Bone marrow (tissue), 2 donors: ENCODE results near the gene FRG2C.
"Not testable (repeated sequence)": the region's sequence is repeated elsewhere in the genome, so short reads cannot be mapped to it uniquely, and the experiment has no call there.

Source experiments
- DNase-seq, 2 donors: peaks; one replicate each; lab custom pipeline; 2025; lab: John Stamatoyannopoulos, UW

Gene FRG2C

DNA sequence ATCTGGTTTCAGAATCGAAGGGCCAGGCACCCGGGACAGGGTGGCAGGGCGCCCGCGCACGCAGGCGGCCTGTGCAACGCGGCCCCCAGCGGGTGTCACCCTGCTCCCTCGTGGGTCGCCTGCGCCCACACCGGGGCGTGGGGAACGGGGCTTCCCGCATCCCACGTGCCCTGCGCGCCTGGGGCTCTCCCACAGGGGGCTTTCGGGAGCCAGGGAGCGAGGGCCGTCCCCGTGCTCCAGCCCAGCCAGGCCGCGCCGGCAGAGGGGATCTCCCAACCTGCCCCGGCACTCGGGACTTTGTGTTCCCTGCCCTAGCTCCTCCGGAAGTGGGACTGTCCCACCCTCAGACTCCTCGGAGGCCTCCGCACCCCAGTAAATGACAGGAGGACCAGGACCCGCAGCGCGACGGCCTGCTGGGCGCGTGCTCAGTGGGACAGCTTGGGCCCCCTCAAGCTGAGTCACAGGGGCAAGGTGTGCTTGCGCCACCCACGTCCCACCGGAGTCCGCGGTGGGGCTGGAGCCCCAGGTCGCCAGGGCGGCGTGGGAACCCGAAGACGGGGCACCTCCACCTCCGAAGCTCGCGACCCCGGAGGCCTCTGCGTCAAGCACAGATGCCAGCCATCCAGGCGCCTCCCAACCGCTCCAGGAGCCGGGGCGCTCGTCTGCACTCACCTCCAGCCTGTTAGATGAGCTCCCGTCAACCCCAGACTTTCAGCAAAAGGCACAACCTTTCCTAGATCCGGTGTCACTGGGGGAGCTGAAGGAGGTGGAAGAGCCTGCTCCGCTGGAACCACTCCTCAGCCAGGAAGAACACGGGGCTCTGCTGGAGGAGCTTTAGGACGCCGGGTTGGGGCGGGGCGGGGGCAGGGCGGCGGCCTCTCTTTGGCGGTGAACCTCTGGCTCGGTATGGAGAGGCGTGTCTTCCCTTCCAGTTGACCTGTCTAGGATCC, 5.5 kb downstream of the FRG2C start:
- not testable (repeated sequence) for DNase-seq

DNA sequence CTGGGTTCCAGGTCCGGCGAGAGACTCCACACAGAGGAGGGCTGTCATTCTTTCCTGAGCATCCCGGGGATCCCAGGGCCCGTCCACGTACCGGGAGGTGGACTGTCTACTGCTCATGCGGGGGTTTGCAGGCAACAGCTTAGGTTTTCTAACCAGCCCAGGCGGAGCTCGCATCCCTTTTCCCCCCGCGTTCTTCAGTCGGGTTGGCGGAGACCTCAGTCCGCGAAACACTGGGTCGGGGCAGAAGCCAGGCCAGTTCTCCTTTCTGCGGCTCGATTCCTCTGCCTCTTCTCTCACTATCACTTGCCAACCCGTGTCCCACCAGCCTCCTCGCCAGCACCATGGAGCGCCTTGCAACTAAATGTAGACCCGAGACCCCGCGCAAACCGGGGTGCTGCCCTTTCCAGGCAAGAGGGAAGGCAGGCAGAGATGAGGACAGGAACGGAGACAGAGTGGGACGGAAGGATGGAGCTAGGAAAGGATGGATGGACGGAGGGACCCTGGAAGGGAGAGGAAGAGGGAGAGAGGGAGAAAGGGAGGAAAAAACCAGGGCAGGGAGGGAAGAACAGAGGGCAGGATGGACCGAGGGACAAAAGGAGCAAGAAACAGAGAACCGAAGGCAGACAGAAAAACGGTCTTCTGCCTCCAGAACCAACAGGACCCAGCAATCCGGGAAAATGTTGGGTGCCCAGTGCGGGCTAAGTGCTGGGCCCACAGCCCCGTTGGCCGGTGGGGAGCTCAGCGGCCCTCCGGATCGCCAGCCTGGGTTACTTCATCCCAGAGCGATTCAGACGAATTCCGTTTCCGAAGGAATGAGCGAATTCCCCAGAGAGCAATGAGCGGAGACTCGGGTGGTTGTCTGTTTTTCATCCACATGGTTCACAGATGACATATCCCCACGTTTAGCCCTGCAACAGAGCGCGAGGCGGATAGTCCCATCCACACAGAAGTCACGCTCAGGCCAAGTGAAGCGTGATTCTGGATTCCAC, 6.5 kb downstream of the FRG2C start:
- not testable (repeated sequence) for DNase-seq

DNA sequence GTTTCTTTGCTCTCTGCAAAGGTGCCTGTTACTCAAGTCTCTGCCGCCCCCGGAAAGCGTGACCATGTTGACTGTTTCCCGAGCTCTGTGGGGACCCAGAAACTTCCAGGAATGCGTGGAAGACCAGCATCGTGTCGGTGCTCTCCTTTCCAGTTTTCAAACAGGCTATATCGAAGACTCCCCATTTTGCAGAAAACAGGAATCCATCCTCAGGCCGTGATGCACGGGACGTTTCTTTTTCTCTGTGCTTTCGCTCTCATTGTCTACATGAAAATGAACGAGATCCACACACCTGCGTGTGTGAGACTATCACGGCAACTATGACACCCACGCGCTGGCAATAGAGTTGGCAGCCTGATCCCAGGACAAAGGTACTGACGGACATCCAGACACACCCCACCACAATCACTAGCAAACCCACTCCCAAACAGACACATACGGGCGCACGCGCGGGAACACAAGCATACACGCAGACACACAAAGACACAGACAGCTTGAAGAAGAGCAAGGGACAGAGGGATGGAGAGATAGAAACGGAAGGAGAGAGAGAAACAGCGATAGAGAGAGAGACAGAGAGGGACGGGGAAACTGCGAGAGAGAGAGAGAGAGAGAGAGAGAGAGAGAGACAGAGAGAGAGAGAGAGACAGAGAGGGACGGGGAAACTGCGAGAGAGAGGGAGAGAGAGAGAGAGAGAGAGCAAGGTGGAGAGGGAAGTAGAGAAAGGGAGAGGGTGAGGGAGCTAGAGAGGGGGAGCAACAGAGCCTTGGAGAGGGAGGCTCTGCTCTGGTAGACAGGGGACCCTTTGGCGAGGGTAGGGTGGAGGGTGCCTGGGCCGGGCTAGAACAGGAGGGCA, 7.4 kb downstream of the FRG2C start:
- not testable (repeated sequence) for DNase-seq

DNA sequence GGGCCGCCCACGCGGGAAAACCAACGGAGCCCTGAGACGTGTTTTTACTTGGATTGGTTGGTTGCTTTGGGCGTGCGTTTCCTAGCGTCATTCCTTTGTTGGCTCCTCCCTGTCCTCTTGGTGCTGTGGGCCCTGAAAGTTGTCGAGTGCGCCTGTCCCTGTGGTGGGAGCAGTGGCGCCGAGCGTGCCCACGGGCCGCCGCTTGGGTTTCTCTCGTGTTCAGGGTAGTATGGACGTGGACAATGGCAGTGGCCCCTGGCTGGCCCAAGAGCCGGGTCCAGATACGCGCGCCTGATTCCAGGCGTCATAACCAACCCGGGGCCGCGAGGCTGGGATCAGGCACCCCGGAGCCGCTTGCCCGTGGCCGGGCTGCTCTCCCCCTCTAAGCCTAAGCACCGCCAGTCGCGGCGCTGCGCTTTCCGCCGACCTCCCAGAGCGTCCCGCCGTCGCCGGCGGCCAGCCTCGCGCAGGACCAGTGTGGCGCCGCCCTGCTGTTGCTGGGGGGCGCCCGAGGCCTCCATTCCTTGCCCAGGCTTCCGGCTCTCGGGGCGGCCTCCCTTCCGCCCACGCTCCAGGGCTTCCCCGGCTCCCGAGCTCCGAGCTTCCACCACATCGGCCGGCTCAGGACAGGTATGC, 8.1 kb downstream of the FRG2C start:
- DNase-seq: not testable (repeated sequence)

DNA sequence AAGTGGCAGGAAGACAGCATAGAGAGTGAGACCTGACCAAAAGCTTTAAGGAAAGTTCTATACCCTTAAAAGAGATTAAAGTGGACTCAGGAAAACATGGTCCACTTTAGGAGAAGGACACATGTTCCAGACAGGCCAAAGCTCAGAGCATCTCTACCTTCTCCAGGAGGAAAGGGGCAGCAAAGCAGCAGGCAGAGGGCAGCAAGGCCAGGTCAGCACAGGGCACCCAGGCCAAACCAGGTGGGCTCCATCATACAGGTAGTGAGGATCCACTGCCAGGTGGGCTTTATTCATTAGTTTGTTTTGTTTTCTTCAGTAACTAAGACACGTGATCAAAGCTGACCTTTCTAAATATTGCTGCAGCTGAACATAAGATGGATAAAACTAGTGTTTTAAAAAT, 19.8 kb downstream of the FRG2C start:
- not testable (repeated sequence) for DNase-seq

DNA sequence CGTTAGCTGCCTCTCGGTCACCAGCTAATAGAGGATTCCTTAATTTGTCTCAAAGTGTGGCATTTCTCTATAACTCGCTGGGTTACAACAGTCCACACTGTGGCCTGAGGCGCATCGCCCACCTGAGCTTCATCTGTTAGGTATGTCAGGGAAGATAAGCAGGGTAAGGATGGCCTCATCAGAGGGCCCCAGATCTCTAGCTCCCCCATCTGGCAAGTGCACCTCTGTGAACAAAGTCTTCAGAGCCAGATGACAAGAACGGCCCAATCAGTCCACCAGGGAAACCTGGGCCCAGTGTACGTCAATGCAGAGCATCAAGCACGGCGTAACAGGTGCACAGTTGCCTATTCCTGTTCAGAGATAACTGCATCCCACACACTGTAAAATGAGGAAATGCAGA, 23.2 kb downstream of the FRG2C start:
- DNase-seq: no peak

DNA sequence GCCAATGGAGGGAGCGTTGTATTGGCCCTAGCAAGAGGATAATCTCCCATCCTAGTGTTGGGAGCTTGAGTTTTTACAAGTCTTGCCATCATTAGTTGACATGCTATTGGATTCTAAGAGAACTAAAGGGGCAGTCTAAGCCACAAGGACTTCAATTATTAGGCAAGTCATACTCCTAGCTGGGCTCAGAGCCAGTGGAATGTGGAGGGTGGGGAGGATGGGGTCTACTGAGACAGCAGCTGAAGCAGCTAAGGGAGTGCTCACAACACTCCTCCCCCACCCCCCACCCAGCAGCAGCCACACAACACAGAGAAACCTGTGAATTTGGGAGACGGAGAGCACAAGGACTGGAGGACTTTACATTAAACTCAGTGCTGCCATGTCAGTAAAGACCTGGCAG, 27.9 kb downstream of the FRG2C start:
- DNase-seq: no peak
